AG04449 (cell line): ENCODE data around the gene LHFPL3.
"Not testable (repeated sequence)": the region's sequence is repeated elsewhere in the genome, so short reads cannot be mapped to it uniquely, and the experiment has no call there.

ENCODE experiments used
- CTCF ChIA-PET: fragments of 350-600 bp; formaldehyde crosslinking; extraction: SDS; loops from one replicate; lab custom pipeline; 2021; ENCODE audit warnings: antibody characterized with exemption; lab: Yijun Ruan, JAX
- POLR2A ChIA-PET: fragments of 400-600, 350-600 bp; formaldehyde crosslinking; extraction: SDS; loops from one replicate; lab custom pipeline; 2020; ENCODE audit warnings: antibody characterized with exemption, inconsistent platforms; lab: Yijun Ruan, JAX
- DNase-seq: peaks from one replicate; pipeline ENCODE4 v3.0.0-alpha.2; 2010; ENCODE audit warnings: low read depth, low spot score
- H3K4me3 ChIP-seq: 2 replicates; pipeline ENCODE4 v1.5.1; 2011; ENCODE audit warnings: low read depth, mild to moderate bottlenecking, control low read depth, low read length
- TF ChIP-seq, protein P1 (sequence below): IDR thresholded peaks from one replicate; pipeline ENCODE4 v1.5.1; 2011; ENCODE audit warnings: mild to moderate bottlenecking, moderate library complexity, low read length, control low read depth, inconsistent platforms; ENCODE audit not compliant: insufficient read depth; ENCODE audit errors: missing control alignments

LHFPL3 gene

DNA sequence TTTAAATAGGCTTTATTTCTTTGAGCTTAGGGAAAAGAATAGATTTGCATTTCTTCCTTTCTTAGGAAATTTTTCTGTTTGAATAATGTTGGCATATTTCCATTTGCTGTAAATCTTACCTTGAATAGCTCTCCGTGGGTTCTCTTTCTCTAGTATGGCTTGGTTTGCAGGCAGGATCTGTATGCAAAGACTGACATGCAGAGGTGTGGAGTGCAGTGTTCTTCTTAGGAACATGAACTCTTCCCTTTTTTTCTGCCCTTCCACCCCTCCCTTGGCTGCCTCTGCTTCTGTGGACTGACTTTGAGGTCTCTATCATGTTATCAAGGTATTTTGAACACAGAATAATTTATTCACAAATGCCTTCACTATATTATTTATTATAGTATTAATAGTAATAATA is 222.8 kb downstream of the LHFPL3 start:
- POLR2A ChIA-PET, result no interaction called here

DNA sequence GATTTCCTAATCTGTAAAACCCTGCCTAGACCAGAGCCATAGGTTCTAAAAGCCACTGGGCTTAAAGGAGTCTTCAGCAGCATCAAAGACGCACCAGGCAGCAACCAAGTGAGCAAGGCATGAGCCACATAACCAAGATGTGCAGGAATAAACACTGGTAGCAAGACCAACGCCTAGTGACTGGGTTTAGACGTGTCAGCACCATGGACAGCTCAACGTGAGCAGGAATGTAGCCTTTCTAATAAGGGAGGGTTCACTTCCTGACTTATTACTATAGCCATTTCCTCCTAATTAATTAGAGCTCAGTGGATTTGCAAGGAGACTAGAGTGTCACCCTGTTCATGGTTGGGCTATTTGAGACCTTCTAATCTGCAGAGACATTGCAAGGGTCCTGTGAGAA is 223.7 kb downstream of the LHFPL3 start:
- TF ChIP-seq, protein P1, sequence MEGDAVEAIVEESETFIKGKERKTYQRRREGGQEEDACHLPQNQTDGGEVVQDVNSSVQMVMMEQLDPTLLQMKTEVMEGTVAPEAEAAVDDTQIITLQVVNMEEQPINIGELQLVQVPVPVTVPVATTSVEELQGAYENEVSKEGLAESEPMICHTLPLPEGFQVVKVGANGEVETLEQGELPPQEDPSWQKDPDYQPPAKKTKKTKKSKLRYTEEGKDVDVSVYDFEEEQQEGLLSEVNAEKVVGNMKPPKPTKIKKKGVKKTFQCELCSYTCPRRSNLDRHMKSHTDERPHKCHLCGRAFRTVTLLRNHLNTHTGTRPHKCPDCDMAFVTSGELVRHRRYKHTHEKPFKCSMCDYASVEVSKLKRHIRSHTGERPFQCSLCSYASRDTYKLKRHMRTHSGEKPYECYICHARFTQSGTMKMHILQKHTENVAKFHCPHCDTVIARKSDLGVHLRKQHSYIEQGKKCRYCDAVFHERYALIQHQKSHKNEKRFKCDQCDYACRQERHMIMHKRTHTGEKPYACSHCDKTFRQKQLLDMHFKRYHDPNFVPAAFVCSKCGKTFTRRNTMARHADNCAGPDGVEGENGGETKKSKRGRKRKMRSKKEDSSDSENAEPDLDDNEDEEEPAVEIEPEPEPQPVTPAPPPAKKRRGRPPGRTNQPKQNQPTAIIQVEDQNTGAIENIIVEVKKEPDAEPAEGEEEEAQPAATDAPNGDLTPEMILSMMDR, result no peak
- H3K4me3 ChIP-seq, result no peak overlapping the region
- no peak for DNase-seq
- ChIA-PET POLR2A (no interaction called here), CTCF (no interaction called here)

More for the DNA sequence above, 222.8 kb downstream of the LHFPL3 start:
- no peak for DNase-seq
- CTCF ChIA-PET, result no interaction called here
- H3K4me3 ChIP-seq, result no peak overlapping the region
- TF ChIP-seq, protein P1, result no peak

DNA sequence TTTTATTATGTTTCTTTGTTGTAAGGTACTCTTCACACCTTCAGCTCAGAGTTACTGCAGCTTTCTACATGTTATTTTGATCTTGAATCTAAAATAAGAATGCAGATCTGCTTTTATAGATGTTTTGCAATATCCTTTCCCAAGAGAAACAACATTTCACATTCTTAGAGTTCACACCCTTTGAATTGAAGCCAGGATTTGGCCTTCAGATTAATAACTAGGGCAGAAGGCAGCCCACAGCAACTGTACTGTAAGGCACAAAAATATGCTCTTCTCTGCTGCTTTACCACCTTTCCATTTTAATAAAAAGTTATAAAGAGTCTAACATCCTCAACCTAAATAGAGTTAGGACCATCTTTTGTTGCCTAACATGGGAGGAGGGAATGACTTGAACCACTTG is 224.7 kb downstream of the LHFPL3 start:
- no peak for DNase-seq
- H3K4me3 ChIP-seq, result no peak overlapping the region
- TF ChIP-seq, protein P1, result no peak
- ChIA-PET CTCF (no interaction called here), POLR2A (no interaction called here)

DNA sequence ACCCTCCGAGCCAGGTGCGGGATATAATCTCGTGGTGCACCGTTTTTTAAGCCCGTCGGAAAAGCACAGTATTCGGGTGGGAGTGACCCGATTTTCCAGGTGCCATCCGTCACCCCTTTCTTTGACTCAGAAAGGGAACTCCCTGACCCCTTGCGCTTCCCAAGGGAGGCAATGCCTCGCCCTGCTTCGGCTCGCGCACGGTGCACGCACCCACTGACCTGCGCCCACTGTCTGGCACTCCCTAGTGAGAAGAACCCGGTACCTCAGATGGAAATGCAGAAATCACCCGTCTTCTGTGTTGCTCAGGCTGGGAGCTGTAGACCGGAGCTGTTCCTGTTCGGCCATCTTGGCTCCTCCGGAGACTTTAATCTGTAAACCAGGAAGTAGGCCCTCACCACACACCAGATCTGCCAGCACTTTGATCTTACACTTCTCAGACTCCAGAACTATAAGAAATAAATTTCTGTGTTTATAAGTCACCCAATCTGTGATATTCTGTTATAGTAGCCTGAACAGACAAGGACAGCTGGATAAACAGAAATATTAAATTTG is 235.0 kb downstream of the LHFPL3 start:
- DNase-seq, H3K4me3 ChIP-seq, POLR2A ChIA-PET, CTCF ChIA-PET: not testable (repeated sequence)

DNA sequence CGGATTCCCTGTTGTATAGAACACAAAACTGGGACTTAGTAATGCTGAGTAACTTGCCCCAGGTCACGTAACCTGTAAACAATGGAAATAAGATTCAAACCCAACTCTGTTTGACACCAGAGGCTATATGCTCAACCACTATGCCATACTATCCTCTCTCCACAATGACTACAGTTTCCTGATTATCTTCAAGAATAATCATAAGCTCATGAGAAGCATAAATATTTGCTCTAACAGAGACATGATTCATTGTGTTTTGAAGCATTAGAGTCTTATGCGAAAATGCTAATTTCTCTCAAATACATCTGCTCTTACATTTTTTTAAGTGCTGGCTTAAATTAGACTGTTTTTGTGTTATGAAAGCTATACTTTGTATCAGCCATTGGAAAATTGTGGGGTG is 241.3 kb downstream of the LHFPL3 start:
- no peak for DNase-seq
- TF ChIP-seq, protein P1, result no peak
- ChIA-PET CTCF (no interaction called here), POLR2A (no interaction called here)
- H3K4me3 ChIP-seq, result no peak overlapping the region

DNA sequence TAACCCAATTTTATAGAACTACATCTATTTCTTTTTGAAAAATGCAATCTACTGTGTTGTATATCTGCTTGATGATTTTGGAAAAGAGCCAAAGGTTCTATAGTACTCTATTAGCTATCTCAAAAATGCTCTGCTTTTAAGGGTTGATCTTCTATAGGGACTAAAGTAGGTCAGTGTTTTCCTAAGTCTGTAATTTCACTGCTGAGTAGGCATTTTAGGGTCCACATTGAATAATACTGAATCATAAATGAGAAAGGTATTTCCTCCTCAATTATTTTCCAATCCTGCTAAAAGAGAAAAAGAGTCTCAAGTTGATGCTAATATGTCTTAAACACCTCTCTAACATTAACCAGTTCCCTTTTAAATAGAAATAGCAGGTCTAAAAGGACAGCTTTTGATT is 244.2 kb downstream of the LHFPL3 start:
- no peak overlapping the region for H3K4me3 ChIP-seq
- no peak for DNase-seq
- POLR2A ChIA-PET, result no interaction called here
- TF ChIP-seq, protein P1, result no peak
- CTCF ChIA-PET, result no interaction called here

DNA sequence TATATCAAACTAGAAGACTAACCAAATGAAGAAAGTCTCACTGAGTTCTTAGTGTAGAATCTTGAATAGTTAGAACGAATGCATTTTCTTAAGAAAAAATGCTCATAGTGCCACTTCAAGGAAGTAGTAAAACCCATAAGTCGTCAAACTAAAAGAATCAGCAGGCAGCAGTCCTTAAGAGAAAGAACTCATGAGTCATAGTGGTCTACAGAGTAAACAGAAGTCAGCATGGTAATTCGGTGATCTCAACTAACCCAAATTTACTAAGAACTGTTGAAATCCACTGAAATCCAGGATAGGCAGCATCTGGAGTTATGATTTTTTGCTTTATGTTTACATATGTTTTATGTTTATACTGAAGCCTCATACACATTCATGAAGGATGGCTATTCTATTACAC is 256.2 kb downstream of the LHFPL3 start:
- POLR2A ChIA-PET, result no interaction called here
- TF ChIP-seq, protein P1, result no peak
- CTCF ChIA-PET, result no interaction called here
- no peak for DNase-seq
- no peak overlapping the region for H3K4me3 ChIP-seq

DNA sequence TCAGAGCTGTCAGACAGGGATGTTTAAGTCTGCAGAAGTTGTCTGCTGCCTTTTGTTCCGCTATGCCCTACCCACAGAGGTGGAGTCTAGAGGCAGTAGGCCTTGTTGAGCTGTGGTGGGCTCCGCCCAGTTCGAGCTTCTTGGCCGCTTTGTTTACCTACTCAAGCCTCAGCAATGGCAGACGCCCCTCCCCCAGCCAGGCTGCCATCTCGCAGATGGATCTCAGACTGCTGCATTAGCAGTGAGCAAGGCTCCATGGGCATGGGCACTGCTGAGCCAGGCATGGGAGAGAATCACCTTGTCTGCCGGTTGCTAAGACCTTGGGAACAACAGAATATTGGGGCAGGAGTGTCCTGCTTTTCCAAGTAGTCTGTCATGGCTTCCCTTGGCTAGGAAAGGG is 267.2 kb downstream of the LHFPL3 start:
- H3K4me3 ChIP-seq, CTCF ChIA-PET, POLR2A ChIA-PET, DNase-seq: not testable (repeated sequence)
